Retinal pigment epithelial cell (primary cell): ENCODE results near the gene CC2D2B.
"Not testable (repeated sequence)": the region's sequence is repeated elsewhere in the genome, so short reads cannot be mapped to it uniquely, and the experiment has no call there.

Experiments
- DNase-seq: peaks from one replicate; pipeline ENCODE4 v3.0.0-alpha.2; 2010; ENCODE audit warnings: low read depth
- H3K4me3 ChIP-seq: 2 replicates; pipeline ENCODE4 v1.5.1; 2011; ENCODE audit warnings: mild to moderate bottlenecking, low read length, control low read depth, moderate library complexity
- CTCF ChIP-seq: conservative IDR thresholded peaks from 2 replicates; pipeline ENCODE4 v1.5.1; 2011; ENCODE audit warnings: low read depth, low read length, control low read depth, inconsistent platforms

CC2D2B gene

GRCh38 chr10:95866467-95866842 is 41.3 kb upstream of the CC2D2B start:
- TF ChIP-seq CTCF: no peak
- no peak overlapping the region for H3K4me3 ChIP-seq
- no peak for DNase-seq

GRCh38 chr10:95867866-95868265 is 39.9 kb upstream of the CC2D2B start:
- DNase-seq: no peak
- no peak for TF ChIP-seq CTCF
- no peak overlapping the region for H3K4me3 ChIP-seq

- DNase-seq: no peak
- no peak overlapping the region for H3K4me3 ChIP-seq
- no peak for TF ChIP-seq CTCF
Observed at GRCh38 chr10:95872158-95872711, 35.5 kb upstream of the CC2D2B start.

- TF ChIP-seq CTCF: no peak
- DNase-seq: no peak
- no peak overlapping the region for H3K4me3 ChIP-seq
Observed at GRCh38 chr10:95873139-95873538, 34.6 kb upstream of the CC2D2B start.

GRCh38 chr10:95873651-95874050 is 34.1 kb upstream of the CC2D2B start:
- no peak for DNase-seq
- TF ChIP-seq CTCF: no peak
- no peak overlapping the region for H3K4me3 ChIP-seq

GRCh38 chr10:95874783-95875182 is 33.0 kb upstream of the CC2D2B start:
- not testable (repeated sequence) for DNase-seq, H3K4me3 ChIP-seq

- TF ChIP-seq CTCF: no peak
- no peak for DNase-seq
- H3K4me3 ChIP-seq: no peak overlapping the region
Observed at GRCh38 chr10:95876756-95877155, 31.0 kb upstream of the CC2D2B start.

- TF ChIP-seq CTCF: no peak
- no peak for DNase-seq
- no peak overlapping the region for H3K4me3 ChIP-seq
Observed at GRCh38 chr10:95877881-95878280, 29.9 kb upstream of the CC2D2B start.
